Small intestine (tissue), 7 donors: Measurements from ENCODE around the gene MED8. TPM values are rescaled to one million over a fixed set of nuclear protein-coding genes. Genes with fewer than 3 reads are reported as not detected.

Source experiments
- DNase-seq, 2 donors: peaks; one replicate each; pipeline versions ENCODE4 v3.0.0 to v3.0.0-alpha.2; 2013
- FAIRE-seq: peaks from 2 replicates; lab custom pipeline; 2012; peaks lifted over from hg19 to GRCh38; lab: Jason Lieb, UNC
- H3K27ac ChIP-seq, 3 donors: one replicate each; pipeline ENCODE4 v1.5.1; 2013; ENCODE audit warnings: low read length in 2 of 3, mild to moderate bottlenecking in 2 of 3, control low read depth in 1 of 3, inconsistent platforms in 1 of 3, low read depth in 1 of 3, moderate library complexity in 1 of 3
- H3K27me3 ChIP-seq, 3 donors: one replicate each; pipeline ENCODE4 v1.6.1; 2013; ENCODE audit warnings: low read length in 3 of 3, inconsistent platforms in 1 of 3; ENCODE audit not compliant: control insufficient read depth in 3 of 3, insufficient read depth in 3 of 3
- H3K36me3 ChIP-seq, 3 donors: one replicate each; pipeline ENCODE4 v1.6.1; 2013; ENCODE audit warnings: low read length in 3 of 3, inconsistent platforms in 1 of 3, low read depth in 1 of 3, mild to moderate bottlenecking in 1 of 3, moderate library complexity in 1 of 3; ENCODE audit not compliant: control insufficient read depth in 3 of 3, insufficient read depth in 2 of 3
- H3K4me1 ChIP-seq, 3 donors: one replicate each; pipeline ENCODE4 v1.6.1; 2013; ENCODE audit warnings: low read length in 2 of 3, inconsistent platforms in 1 of 3, low read depth in 1 of 3, mild to moderate bottlenecking in 1 of 3, moderate library complexity in 1 of 3; ENCODE audit not compliant: control insufficient read depth in 3 of 3, insufficient read depth in 2 of 3
- H3K4me3 ChIP-seq, 3 donors: one replicate each; pipeline ENCODE4 v1.5.1; 2013; ENCODE audit warnings: low read length in 3 of 3, control low read depth in 1 of 3, inconsistent platforms in 1 of 3, low read depth in 1 of 3, mild to moderate bottlenecking in 1 of 3, moderate library complexity in 1 of 3
- H3K9me3 ChIP-seq, 2 donors: one replicate each; pipeline ENCODE4 v1.6.1; 2013; ENCODE audit warnings: low read depth in 1 of 2, low read length in 1 of 2; ENCODE audit not compliant: control insufficient read depth in 2 of 2, insufficient read depth in 1 of 2
- WGBS, 3 donors: extraction: QIAGEN DNeasy Blood & Tissue Kit; methylation state at CpG; one replicate each; pipeline ENCODE4 v1.1.7; 2013; 5-methylcytosine and 5-hydroxymethylcytosine counted together
- polyA plus RNA-seq, 4 donors: library from polyadenylated mRNA; stranded (reverse) in 3 of 4; unstranded in 1 of 4; fragments of 200-250 nt in 3 of 4; fragments of 120-200 nt in 1 of 4; gene quantifications; one replicate each; pipeline versions ENCODE4 v1.2.1 to v1.2.3, GENCODE V29; 2013
- donor health status: healthy with polysubstance abuse.
- donor health status: control.
- donor health status: control.
- donor health status: Bipolar disorder and iron deficiency.
- donor health status: healthy.

The MED8 gene
- polyA plus RNA-seq, 4 donors = 36.5 to 40.3 (median 37.7) TPM

GRCh38 chr1:43344267-43344850 lies 45.2 kb downstream of the MED8 start:
- peaks cover 0 to 34% (median 3%) of the 10 kb centered on the region in 3 donors for H3K4me1 ChIP-seq
- no peaks in the 10 kb centered on the region for H3K27me3 ChIP-seq
- no peak overlapping the region for H3K4me3 ChIP-seq
- DNase-seq = peak in 1 of 2 donors; percentile 37
- no peaks in the 10 kb centered on the region for H3K9me3 ChIP-seq
- 40 to 53% (median 44%) methylated on average over 4 of the region's 4 CpGs for WGBS, 3 donors
- no peak for FAIRE-seq
- no peaks in the 10 kb centered on the region for H3K36me3 ChIP-seq
- H3K27ac ChIP-seq = peak overlapping the region in 1 of 3 donors; percentile 64

- DNase-seq = no peak
- no peak for FAIRE-seq
- WGBS, 3 donors = 4 to 58% (median 27%) methylated on average over 1 of the region's 1 CpG
These were observed 49.0 kb downstream of the MED8 start for GRCh38 chr1:43340559-43340958.

DNA sequence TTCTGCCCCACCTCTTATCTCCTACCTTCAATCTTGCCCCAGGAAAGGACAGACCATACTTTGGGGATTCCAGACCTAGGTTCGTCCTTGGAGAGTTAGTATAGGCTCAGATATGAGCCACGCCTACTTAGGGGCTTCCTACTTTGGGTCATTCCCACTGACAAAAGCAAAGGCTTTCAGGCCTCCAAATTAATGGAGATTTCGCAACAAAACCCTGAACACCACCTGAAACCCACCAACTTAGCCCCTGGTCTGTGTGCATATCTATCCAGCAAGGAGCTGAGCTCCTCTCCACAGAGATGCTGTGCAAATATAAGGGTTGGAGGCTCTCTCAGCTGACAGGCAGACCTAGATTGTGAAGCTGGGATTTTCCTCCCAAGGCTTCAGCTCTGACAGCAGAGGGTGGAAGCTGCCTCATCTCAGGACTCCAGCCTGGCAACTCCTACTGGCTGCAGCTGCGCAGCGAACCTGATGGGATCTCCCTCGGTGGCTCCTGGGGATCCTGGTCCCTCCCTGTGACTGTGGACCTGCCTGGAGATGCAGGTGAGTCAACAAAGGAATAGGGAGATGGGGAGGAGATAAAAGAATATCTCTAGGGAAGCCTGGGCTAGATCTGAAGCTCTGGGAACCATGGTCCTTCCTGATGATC lies 49.9 kb downstream of the MED8 start:
- Histone ChIP-seq H3K36me3 (no peaks in the 10 kb centered on the region), H3K4me1 (peaks cover 0 to 17% (median 3%) of the 10 kb centered on the region in 3 donors), H3K9me3 (no peaks in the 10 kb centered on the region), H3K4me3 (no peak overlapping the region), H3K27ac (no peak overlapping the region), H3K27me3 (no peaks in the 10 kb centered on the region)
- FAIRE-seq (no peak), DNase-seq (no peak)
- WGBS, 3 donors = 86 to 89% (median 88%) methylated on average over 6 of the region's 6 CpGs

More at GRCh38 chr1:43340559-43340958, 49.0 kb downstream of the MED8 start:
- Histone ChIP-seq H3K4me1 (peaks cover 0 to 26% (median 3%) of the 10 kb centered on the region in 3 donors), H3K9me3 (no peaks in the 10 kb centered on the region), H3K27ac (no peak overlapping the region), H3K4me3 (no peak overlapping the region), H3K36me3 (no peaks in the 10 kb centered on the region), H3K27me3 (no peaks in the 10 kb centered on the region)

- no peaks in the 10 kb centered on the region for H3K9me3 ChIP-seq
- no peaks in the 10 kb centered on the region for H3K36me3 ChIP-seq
- H3K4me3 ChIP-seq = no peak overlapping the region
- WGBS, 3 donors = 78 to 89% (median 87%) methylated on average over 5 of the region's 5 CpGs
- H3K4me1 ChIP-seq = peaks cover 0 to 9% (median 0%) of the 10 kb centered on the region in 3 donors
- DNase-seq = no peak
- FAIRE-seq = no peak
- H3K27me3 ChIP-seq = no peaks in the 10 kb centered on the region
- no peak overlapping the region for H3K27ac ChIP-seq
These were observed 51.6 kb downstream of the MED8 start for GRCh38 chr1:43338001-43338400.

DNA sequence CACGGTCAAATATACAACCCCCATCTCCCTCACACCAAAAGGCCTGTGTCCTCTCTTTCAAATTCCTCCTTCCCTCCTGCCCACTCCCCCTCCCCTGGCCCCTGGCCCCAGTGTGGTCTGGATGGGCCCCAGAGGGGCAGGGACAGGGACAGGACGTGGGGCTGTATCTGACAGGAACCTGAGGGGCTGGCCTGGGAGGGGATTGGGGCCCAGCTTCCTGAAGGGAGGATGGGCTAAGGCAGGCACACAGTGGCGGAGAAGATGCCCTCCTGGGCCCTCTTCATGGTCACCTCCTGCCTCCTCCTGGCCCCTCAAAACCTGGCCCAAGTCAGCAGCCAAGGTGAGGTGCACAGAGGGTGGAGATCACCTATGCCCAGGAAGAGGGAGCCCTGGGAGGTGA lies 52.0 kb downstream of the MED8 start, which contains the start of gene MPL:
Gene MPL (plus strand): TSS at position 231 of the 400 bp plus-strand sequence. CDS start 31 bp downstream, at position 262.
- H3K27ac ChIP-seq = no peak within 1 kb of the TSS
- no peaks in the 10 kb centered on the region for H3K27me3 ChIP-seq
- 69 to 93% (median 88%) methylated on average over 3 of the region's 3 CpGs for WGBS, 3 donors
- DNase-seq (no peak), FAIRE-seq (no peak)
- H3K4me1 ChIP-seq = peaks cover 0 to 9% (median 0%) of the 10 kb centered on the region in 3 donors
- H3K4me3 ChIP-seq = no peak within 1 kb of the TSS
- H3K36me3 ChIP-seq = no peaks in the 10 kb centered on the region
- no peaks in the 10 kb centered on the region for H3K9me3 ChIP-seq

GRCh38 chr1:43334453-43335205 lies 55.0 kb downstream of the MED8 start:
- WGBS, 3 donors = 74 to 82% (median 75%) methylated on average over 7 of the region's 7 CpGs
- Histone ChIP-seq H3K27me3 (no peaks in the 10 kb centered on the region), H3K36me3 (no peaks in the 10 kb centered on the region), H3K4me1 (peaks cover 0 to 4% (median 0%) of the 10 kb centered on the region in 3 donors), H3K27ac (no peak overlapping the region), H3K9me3 (no peaks in the 10 kb centered on the region), H3K4me3 (no peak overlapping the region)
- FAIRE-seq (no peak), DNase-seq (no peak)

Other genes with a start within 250 kb of the MED8 start
- gene EBNA1BP2, start 217.5 kb downstream of the MED8 start, polyA plus RNA-seq = 10 to 100 TPM; 31.3 to 78.6 (median 44.5) TPM
- gene CFAP57, start 217.5 kb downstream of the MED8 start, polyA plus RNA-seq = under 1 TPM in 2 of 4 donors, not detected in 2; 0.03 to 0.31 TPM
- gene TMEM125, start 119.8 kb downstream of the MED8 start, polyA plus RNA-seq = 10 to 100 TPM; 38.3 to 94.3 (median 68.5) TPM
- gene C1orf210, start 104.2 kb downstream of the MED8 start, polyA plus RNA-seq = 10 to 100 TPM; 24.7 to 69.8 (median 55.9) TPM
- 10 to 100 TPM in 2 of 4 donors, under 1 TPM in 2; 0.45 to 27.3 (median 6.2) TPM for gene TIE1, start 88.8 kb downstream of the MED8 start, polyA plus RNA-seq
- under 1 TPM in 1 of 4 donors, not detected in 3; 0.16 TPM for gene MPL, start 52.0 kb downstream of the MED8 start, polyA plus RNA-seq
- 10 to 100 TPM in 2 of 4 donors, 1 to 10 TPM in 2; 3.8 to 62.2 (median 14.0) TPM for gene CDC20, start 30.8 kb downstream of the MED8 start, polyA plus RNA-seq
- gene ELOVL1, start 21.8 kb downstream of the MED8 start, polyA plus RNA-seq = 100 to 1,000 TPM in 1 of 4 donors, 10 to 100 TPM in 3; 60.6 to 105 (median 71.1) TPM
- gene SZT2, start 99 bp upstream of the MED8 start, polyA plus RNA-seq = 10 to 100 TPM in 3 of 4 donors, 1 to 10 TPM in 1; 8.9 to 23.7 (median 19.0) TPM
- 100 to 1,000 TPM in 2 of 4 donors, 10 to 100 TPM in 2; 42.6 to 234 (median 139) TPM for gene HYI, start 64.1 kb upstream of the MED8 start, polyA plus RNA-seq
- 100 to 1,000 TPM in 1 of 4 donors, 10 to 100 TPM in 3; 77.0 to 255 (median 83.2) TPM for gene PTPRF, start 141.1 kb upstream of the MED8 start, polyA plus RNA-seq